ENCODE results near the gene REEP6. TPM values are rescaled to one million over a fixed set of nuclear protein-coding genes. Genes with fewer than 3 reads are reported as not detected.
"Not testable (repeated sequence)": the region's sequence is repeated elsewhere in the genome, so short reads cannot be mapped to it uniquely, and the experiment has no call there.

The REEP6 gene
- total and polyA plus RNA-seq, 7 donors = 0.33 to 5.6 (median 2.0) TPM; not detected in 1

GRCh38 chr19:1528596-1529429, 37.8 kb downstream of the REEP6 start:
- H3K9me3 ChIP-seq = no peaks in the 10 kb centered on the region
- H3K36me3 ChIP-seq = no peaks in the 10 kb centered on the region
- H3K27me3 ChIP-seq = peaks cover 15 to 55% (median 55%) of the 10 kb centered on the region in 3 donors
- H3K4me3 ChIP-seq = no peak overlapping the region
- DNase-seq = no peak
- WGBS, 2 donors = 71 to 76% methylated on average over 23 of the region's 23 CpGs
- TF ChIP-seq CTCF (IDR thresholded peaks at IDR 0.05) = no peak
- TF ChIP-seq POLR2AphosphoS5 (IDR thresholded peaks at IDR 0.05) = no peak
- no peak for TF ChIP-seq EP300 (IDR thresholded peaks at IDR 0.05)
- TF ChIP-seq POLR2A (IDR thresholded peaks at IDR 0.05) = no peak
- H3K4me1 ChIP-seq = peaks cover 0 to 8% (median 6%) of the 10 kb centered on the region in 4 donors
- intact Hi-C loops (cut with DNase I) = no loop called here
- no peak overlapping the region for H3K27ac ChIP-seq

- Histone ChIP-seq H3K27me3 (peaks cover 10 to 49% (median 49%) of the 10 kb centered on the region in 3 donors), H3K4me1 (peaks cover 0 to 2% (median under 1%) of the 10 kb centered on the region in 4 donors), H3K36me3 (no peaks in the 10 kb centered on the region), H3K9me3 (no peaks in the 10 kb centered on the region), H3K4me3 (no peak overlapping the region), H3K27ac (no peak overlapping the region)
- no peak for DNase-seq
- 76 to 84% methylated on average over 16 of the region's 16 CpGs for WGBS, 2 donors
- no peak for TF ChIP-seq POLR2AphosphoS5 (IDR thresholded peaks at IDR 0.05)
- TF ChIP-seq EP300 (IDR thresholded peaks at IDR 0.05) = no peak
- TF ChIP-seq CTCF (IDR thresholded peaks at IDR 0.05) = no peak
- no peak for TF ChIP-seq POLR2A (IDR thresholded peaks at IDR 0.05)
- intact Hi-C loops (cut with DNase I) = no loop called here
Measured at GRCh38 chr19:1529430-1529816, 38.4 kb downstream of the REEP6 start.

GRCh38 chr19:1530856-1531255, 39.9 kb downstream of the REEP6 start:
- H3K9me3 ChIP-seq; H3K27ac ChIP-seq; intact Hi-C loops (cut with DNase I); H3K36me3 ChIP-seq; DNase-seq; H3K4me3 ChIP-seq; H3K4me1 ChIP-seq: not testable (repeated sequence)
- WGBS, 2 donors = 84 to 90% methylated on average over 11 of the region's 11 CpGs
- peaks cover 0 to 35% (median 34%) of the 10 kb centered on the region in 3 donors for H3K27me3 ChIP-seq

- no peaks in the 10 kb centered on the region for H3K9me3 ChIP-seq
- intact Hi-C loops (cut with DNase I) = no loop called here
- H3K4me3 ChIP-seq = no peak overlapping the region
- no peaks in the 10 kb centered on the region for H3K4me1 ChIP-seq
- peaks cover 0 to 28% (median 27%) of the 10 kb centered on the region in 3 donors for H3K27me3 ChIP-seq
- DNase-seq = no peak
- 86 to 89% methylated on average over 11 of the region's 11 CpGs for WGBS, 2 donors
- H3K36me3 ChIP-seq = no peaks in the 10 kb centered on the region
- H3K27ac ChIP-seq = no peak overlapping the region
- TF ChIP-seq POLR2A (IDR thresholded peaks at IDR 0.05) = no peak
Measured at GRCh38 chr19:1531587-1531986, 40.6 kb downstream of the REEP6 start.

GRCh38 chr19:1532003-1532402, 41.0 kb downstream of the REEP6 start:
- intact Hi-C loops (cut with DNase I) = no loop called here
- Histone ChIP-seq H3K9me3 (no peaks in the 10 kb centered on the region), H3K27ac (no peak overlapping the region), H3K4me1 (no peaks in the 10 kb centered on the region), H3K36me3 (no peaks in the 10 kb centered on the region), H3K4me3 (no peak overlapping the region), H3K27me3 (peaks cover 0 to 24% (median 23%) of the 10 kb centered on the region in 3 donors)
- WGBS, 2 donors = 83 to 87% methylated on average over 9 of the region's 9 CpGs
- TF ChIP-seq EP300 (IDR thresholded peaks at IDR 0.05) (no peak), POLR2A (IDR thresholded peaks at IDR 0.05) (no peak), CTCF (IDR thresholded peaks at IDR 0.05) (no peak), POLR2AphosphoS5 (IDR thresholded peaks at IDR 0.05) (no peak)
- no peak for DNase-seq
